ENCODE data around the gene LSM8.

GRCh38 chr7:118169146-118169545, 14.8 kb upstream of the LSM8 start:
- TF ChIP-seq PRDM15 (CRISPR knock-in tag; IDR thresholded peaks at IDR 0.05) (no peak), FOXK1 (CRISPR knock-in tag; IDR thresholded peaks at IDR 0.05) (no peak), ZNF317 (CRISPR knock-in tag; IDR thresholded peaks at IDR 0.05; ENCODE audit: borderline replicate concordance, low read depth) (no peak), ZNF281 (CRISPR knock-in tag; IDR thresholded peaks at IDR 0.05) (no peak), CTCF (IDR thresholded peaks at IDR 0.05) (no peak), HMGA2 (CRISPR knock-in tag; IDR thresholded peaks at IDR 0.05) (no peak), NR1H2 (CRISPR knock-in tag; IDR thresholded peaks at IDR 0.05) (no peak), ZNF416 (CRISPR knock-in tag; IDR thresholded peaks at IDR 0.05) (no peak)
